Esophagus muscularis mucosa (tissue), 4 donors: ENCODE data around the gene CST4. TPM values are rescaled to one million over a fixed set of nuclear protein-coding genes. Genes with fewer than 3 reads are reported as not detected.

ENCODE experiments used
- DNase-seq: peaks from one replicate; pipeline ENCODE4 v3.0.0-alpha.2; 2017; ENCODE audit errors: extremely low spot score
- H3K27ac ChIP-seq, 4 donors: fragments of 200-600 bp; sonication (generic); replicated peaks in 1 of 4; 1 replicate in 3 of 4; 2 replicates in 1 of 4; pipeline ENCODE4 v1.5.1; 2016 to 2019; ENCODE audit warnings: mild to moderate bottlenecking in 1 of 4
- H3K27me3 ChIP-seq, 4 donors: fragments of 200-600 bp; sonication (generic); one replicate each; pipeline versions ENCODE4 v1.5.1 to v1.6.0; 2016 to 2019
- H3K36me3 ChIP-seq, 4 donors: fragments of 200-600 bp; sonication (generic); one replicate each; pipeline ENCODE4 v1.5.1; 2016 to 2019
- H3K4me1 ChIP-seq, 4 donors: fragments of 200-600 bp; sonication (generic); one replicate each; pipeline ENCODE4 v1.5.1; 2016 to 2019
- H3K4me3 ChIP-seq, 4 donors: fragments of 200-600 bp; sonication (generic); 1 replicate in 2 of 4; 2 replicates in 2 of 4; pipeline ENCODE4 v1.5.1; 2016 to 2019; ENCODE audit warnings: mild to moderate bottlenecking in 4 of 4, moderate library complexity in 1 of 4
- H3K9me3 ChIP-seq, 4 donors: fragments of 200-600 bp; sonication (generic); 1 replicate in 3 of 4; 2 replicates in 1 of 4; pipeline ENCODE4 v1.5.1; 2016 to 2019
- EP300 ChIP-seq: sonication (generic); formaldehyde crosslinking; IDR thresholded peaks from one replicate; pipeline ENCODE4 v1.6.1; 2017; ENCODE audit warnings: antibody characterized with exemption
- POLR2A ChIP-seq: fragments of 450-650 bp; IDR thresholded peaks from one replicate; pipeline ENCODE4 v1.6.1; 2017; ENCODE audit warnings: antibody characterized with exemption, moderate library complexity, mild to moderate bottlenecking, low read depth
- POLR2AphosphoS5 ChIP-seq, 2 donors: sonication (generic); formaldehyde crosslinking; IDR thresholded peaks; one replicate each; pipeline ENCODE4 v1.6.1; 2017; ENCODE audit warnings: antibody characterized with exemption in 2 of 2
- WGBS: methylation state at CpG from one replicate; pipeline ENCODE4 v1.1.5; 2018; 5-methylcytosine and 5-hydroxymethylcytosine counted together
- intact Hi-C: fragments of 100-400 bp; cut with DNase I; formaldehyde crosslinking; loops from one replicate; pipeline ENCODE4 v1.15.1; 2023
- total RNA-seq, 4 donors: library from RNA; depleted of rRNA; stranded (reverse); fragments of >200 nt; gene quantifications; one replicate each; pipeline versions ENCODE4 v1.1.0 to v1.2.1, GENCODE V29; 2016
- TF ChIP-seq, protein P1 (sequence below), 3 experiments: fragments of 200-600 bp in 2 of 3; fragments of 450-650 bp in 1 of 3; sonication (generic) in 2 of 3; IDR thresholded peaks; one replicate each; pipeline ENCODE4 v1.5.1; 2017 to 2019; ENCODE audit warnings: antibody characterized with exemption in 3 of 3, mild to moderate bottlenecking in 2 of 3, moderate library complexity in 1 of 3

The CST4 gene
- total RNA-seq, 4 donors from 2014 or later, result not detected

DNA sequence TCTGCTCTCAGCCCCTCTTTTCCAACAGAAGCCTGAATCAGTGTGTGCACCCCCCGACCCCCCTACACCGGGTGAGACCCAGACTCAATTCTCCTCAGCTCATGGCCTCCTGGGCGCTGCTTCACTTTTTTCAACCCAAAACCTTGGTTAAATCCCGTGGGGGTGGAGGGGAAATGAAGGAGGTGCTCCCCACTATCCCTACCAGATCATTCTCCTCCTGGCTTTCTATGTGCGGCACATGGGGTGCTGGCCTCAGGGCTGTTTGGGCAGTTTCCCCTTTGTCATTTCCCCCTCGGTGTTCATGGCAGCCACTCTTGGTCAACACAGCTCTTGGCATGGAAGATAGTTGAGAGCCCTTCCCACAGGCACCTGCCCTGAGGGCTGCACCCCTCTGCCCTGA, 4.6 kb downstream of the CST4 start:
- Histone ChIP-seq H3K4me1 (peaks cover 0 to 7% (median 0%) of the 10 kb centered on the region in 4 donors), H3K9me3 (no peaks in the 10 kb centered on the region), H3K27ac (no peak overlapping the region), H3K36me3 (no peaks in the 10 kb centered on the region), H3K27me3 (peaks cover 0 to 22% (median 0%) of the 10 kb centered on the region in 4 donors), H3K4me3 (no peak overlapping the region)
- intact Hi-C loops, result no loop called here
- DNase-seq, result peak; percentile 87
- WGBS, result 78% methylated on average over 6 of the region's 6 CpGs
- TF ChIP-seq, protein P1, sequence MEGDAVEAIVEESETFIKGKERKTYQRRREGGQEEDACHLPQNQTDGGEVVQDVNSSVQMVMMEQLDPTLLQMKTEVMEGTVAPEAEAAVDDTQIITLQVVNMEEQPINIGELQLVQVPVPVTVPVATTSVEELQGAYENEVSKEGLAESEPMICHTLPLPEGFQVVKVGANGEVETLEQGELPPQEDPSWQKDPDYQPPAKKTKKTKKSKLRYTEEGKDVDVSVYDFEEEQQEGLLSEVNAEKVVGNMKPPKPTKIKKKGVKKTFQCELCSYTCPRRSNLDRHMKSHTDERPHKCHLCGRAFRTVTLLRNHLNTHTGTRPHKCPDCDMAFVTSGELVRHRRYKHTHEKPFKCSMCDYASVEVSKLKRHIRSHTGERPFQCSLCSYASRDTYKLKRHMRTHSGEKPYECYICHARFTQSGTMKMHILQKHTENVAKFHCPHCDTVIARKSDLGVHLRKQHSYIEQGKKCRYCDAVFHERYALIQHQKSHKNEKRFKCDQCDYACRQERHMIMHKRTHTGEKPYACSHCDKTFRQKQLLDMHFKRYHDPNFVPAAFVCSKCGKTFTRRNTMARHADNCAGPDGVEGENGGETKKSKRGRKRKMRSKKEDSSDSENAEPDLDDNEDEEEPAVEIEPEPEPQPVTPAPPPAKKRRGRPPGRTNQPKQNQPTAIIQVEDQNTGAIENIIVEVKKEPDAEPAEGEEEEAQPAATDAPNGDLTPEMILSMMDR (IDR thresholded peaks at IDR 0.05), result no peak
- TF ChIP-seq POLR2A (no peak), EP300 (no peak), POLR2AphosphoS5 (IDR thresholded peaks at IDR 0.05) (no peak)

DNA sequence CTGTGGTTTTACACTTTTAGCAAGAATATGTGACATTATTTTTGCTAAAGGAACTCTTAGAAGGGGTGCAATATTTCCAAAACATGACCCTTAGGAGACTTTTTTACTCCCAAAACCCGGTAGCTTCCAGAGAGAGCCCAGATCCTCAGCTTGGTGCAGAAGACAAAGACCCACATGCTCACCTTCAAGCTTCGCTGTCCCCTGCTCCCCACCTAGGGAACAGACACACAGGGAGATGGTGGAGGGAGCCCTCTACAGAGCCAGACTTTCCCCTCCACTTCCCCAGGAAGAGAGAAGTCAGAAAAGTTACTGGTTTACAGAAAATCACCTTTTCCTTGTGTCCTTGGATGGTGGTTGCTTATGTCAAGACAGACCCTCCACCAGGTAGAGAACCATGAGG, 5.0 kb downstream of the CST4 start:
- TF ChIP-seq EP300 (no peak), POLR2AphosphoS5 (IDR thresholded peaks at IDR 0.05) (no peak), POLR2A (no peak)
- TF ChIP-seq, protein P1 (IDR thresholded peaks at IDR 0.05), result no peak
- Histone ChIP-seq H3K9me3 (no peaks in the 10 kb centered on the region), H3K4me1 (peaks cover 0 to 7% (median 0%) of the 10 kb centered on the region in 4 donors), H3K27ac (no peak overlapping the region), H3K4me3 (no peak overlapping the region), H3K36me3 (no peaks in the 10 kb centered on the region), H3K27me3 (peaks cover 0 to 22% (median 0%) of the 10 kb centered on the region in 4 donors)
- DNase-seq, result peak; percentile 62
- 86% methylated on average over 2 of the region's 2 CpGs for WGBS
- intact Hi-C loops, result no loop called here

DNA sequence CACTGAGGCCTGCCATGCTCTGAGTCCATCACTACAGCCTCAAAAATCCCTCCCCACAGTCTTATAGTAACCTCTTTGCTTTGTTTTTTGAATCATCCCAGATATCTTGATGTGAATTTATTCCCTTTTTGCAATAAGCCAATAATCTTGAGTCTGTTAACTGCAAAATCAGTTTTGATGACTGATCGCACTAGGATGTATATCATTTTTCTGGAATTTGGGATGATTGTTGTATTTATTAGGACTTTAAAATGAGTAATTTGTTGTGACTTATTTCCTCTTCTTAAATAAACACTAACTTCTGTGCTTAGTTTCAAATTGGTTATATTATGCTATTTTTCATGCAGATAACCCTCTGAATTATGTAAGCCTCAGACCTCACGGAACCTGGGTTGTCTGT, 5.6 kb downstream of the CST4 start:
- TF ChIP-seq, protein P1 (IDR thresholded peaks at IDR 0.05), result no peak
- no peak for TF ChIP-seq POLR2A
- no peak for TF ChIP-seq EP300
- no peak for TF ChIP-seq POLR2AphosphoS5 (IDR thresholded peaks at IDR 0.05)
- 89% methylated on average over 2 of the region's 2 CpGs for WGBS
- H3K4me1 ChIP-seq, result peaks cover 0 to 7% (median 0%) of the 10 kb centered on the region in 4 donors
- no peaks in the 10 kb centered on the region for H3K36me3 ChIP-seq
- H3K27me3 ChIP-seq, result peaks cover 0 to 17% (median 0%) of the 10 kb centered on the region in 4 donors
- intact Hi-C loops, result no loop called here
- DNase-seq, result no peak
- H3K27ac ChIP-seq, result no peak overlapping the region
- H3K9me3 ChIP-seq, result no peaks in the 10 kb centered on the region
- no peak overlapping the region for H3K4me3 ChIP-seq

DNA sequence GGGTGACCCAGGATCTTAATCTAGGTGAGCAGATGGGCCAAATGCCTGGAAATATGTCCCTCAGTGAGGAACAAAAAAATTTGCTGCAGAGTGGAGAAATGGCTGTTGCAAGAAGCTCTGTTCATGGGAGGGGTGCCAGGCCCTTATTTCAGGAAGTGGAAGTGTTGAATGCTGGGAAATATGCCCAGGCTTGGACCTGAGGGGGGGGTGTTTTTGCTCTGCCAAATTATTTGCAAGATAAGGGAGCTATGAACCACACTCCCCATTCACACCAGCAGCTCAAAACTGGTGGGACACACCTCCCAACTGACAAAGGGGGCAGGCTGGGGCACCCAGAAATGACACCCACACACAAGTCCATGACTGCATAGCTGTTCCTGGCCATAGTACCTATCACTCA, 8.7 kb downstream of the CST4 start:
- DNase-seq, result peak; percentile 39
- no peak for TF ChIP-seq POLR2AphosphoS5 (IDR thresholded peaks at IDR 0.05)
- TF ChIP-seq, protein P1 (IDR thresholded peaks at IDR 0.05), result no peak
- TF ChIP-seq POLR2A, result no peak
- TF ChIP-seq EP300, result no peak
- H3K27me3 ChIP-seq, result peaks cover 0 to 7% (median 0%) of the 10 kb centered on the region in 4 donors
- no peak overlapping the region for H3K27ac ChIP-seq
- H3K36me3 ChIP-seq, result no peaks in the 10 kb centered on the region
- no peak overlapping the region for H3K4me3 ChIP-seq
- H3K4me1 ChIP-seq, result peaks cover 0 to 7% (median 0%) of the 10 kb centered on the region in 4 donors
- no peaks in the 10 kb centered on the region for H3K9me3 ChIP-seq
- intact Hi-C loops, result no loop called here
